Fibroblast of skin of right biceps (primary cell): ENCODE data around the gene PIAS2.

Source experiments
- DNase-seq: peaks from one replicate; pipeline ENCODE4 v3.0.0-alpha.2; 2013

PIAS2 gene

GRCh38 chr18:46759890-46760289 lies 157.4 kb downstream of the PIAS2 start:
- no peak for DNase-seq

DNA sequence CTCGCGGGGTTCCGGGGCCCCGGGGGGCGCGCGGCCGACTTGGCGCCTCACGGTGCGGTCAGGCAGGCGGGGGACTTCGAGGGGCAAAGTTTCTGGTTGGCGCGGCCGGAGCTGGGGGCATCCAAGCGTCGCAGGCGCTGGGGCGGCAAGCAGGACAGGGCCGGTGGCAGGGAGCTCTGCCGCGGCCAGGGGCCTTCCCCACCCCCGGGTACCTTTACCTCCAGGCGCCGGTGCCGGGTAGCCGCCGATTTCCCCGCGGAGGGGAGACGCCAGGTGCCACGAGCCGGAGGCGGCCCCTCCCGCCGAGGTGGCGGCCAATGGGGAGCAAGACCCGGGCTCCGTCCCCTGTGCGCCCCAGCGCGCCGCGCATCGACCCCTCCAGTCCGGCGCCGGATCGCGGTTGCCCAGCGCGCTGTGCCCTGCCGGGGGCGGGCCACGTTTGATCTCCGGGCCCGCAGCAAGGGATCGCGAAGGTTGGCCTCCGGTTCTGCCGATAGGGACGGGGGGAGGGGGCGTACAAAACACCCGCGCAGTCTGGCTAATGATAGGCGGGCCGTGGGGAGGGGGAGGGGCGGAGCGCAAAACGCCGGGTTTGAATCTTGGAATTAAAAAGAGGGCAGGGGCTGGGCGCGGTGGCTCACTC lies 160.6 kb downstream of the PIAS2 start, which contains the start of gene ST8SIA5:
ST8SIA5 (minus strand) TSS at position 495 of the 643 bp plus-strand sequence. CDS start 545 bp downstream, outside the sequence.
- no peak for DNase-seq

DNA sequence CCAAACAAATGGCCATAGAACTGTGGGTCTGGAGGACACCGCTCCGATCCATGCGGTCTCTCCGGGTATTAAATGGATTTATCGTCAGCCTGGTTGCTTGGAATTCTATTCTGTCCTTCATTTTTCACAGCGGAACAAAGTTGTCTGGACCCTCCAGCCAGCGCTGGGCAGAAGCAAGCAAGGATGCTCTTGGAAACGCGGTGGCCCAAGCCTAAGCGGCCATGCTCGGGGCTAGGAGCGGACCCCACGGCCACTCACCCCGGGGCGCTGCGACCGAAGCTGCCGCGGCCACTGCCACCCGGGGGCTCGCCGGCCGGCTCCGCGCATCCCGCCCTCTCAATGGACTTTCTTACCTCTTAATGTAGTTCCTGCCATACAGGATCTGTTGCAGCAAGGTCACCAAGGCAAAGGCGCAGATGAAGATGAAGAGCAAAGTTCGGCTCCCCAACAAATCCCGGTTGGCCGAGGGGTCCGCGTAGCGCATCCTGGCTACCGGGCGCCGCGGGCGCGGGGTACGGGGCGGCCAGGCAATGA lies 161.2 kb downstream of the PIAS2 start:
- DNase-seq = no peak

DNA sequence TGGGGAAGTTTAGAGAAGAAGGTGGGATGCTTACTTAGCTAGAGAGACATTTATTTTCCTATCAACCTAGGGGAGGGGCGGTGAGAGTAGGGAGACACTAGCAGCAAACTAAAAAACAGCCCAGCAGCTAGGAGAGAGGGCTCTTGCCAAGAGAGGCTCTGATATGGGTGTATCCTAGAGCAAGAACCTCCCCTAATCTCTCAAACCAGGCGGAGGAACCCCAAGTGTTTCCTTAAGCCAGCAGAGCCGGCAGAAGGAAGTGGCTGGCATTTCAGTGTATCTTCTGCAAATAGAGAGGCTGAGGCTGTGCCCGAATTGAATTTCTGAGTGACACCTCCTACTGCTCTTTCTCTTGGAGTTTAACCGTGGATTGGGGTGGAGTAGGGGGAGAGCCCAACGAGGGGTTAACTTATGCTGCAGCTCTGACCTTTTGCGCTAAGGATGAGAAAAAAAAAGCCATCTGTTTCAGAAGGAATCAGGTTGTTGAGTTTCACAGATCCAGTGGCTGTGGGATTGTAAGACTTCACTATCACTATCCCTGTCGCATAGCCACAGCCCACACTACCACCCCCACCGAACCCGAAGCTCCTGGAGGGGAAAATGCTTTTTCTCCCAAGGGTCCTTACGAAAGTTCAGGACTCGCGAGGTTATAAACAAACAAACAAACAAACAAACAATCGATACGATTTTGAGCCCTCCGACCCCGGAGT lies 161.8 kb downstream of the PIAS2 start:
- no peak for DNase-seq

GRCh38 chr18:46754661-46755292 lies 162.5 kb downstream of the PIAS2 start:
- no peak for DNase-seq

DNA sequence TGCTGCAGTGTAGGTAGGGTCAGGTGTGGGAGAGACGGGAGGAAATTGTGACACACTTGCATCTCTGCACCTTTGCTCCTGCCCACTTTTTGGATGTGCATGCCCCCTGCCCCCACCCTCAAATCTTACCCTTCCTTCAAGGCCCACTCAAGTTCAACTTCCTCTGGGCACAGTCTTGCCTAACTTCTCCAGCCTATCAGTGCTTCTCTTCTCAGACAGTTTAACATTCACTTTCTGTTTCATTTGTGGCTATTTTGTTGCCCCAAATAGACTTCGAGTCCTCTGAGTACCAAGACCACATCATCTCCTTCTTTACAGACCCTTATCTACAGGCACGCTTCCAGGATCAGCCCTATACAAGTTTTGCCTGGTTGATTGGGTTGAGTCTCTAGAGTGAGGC lies 163.1 kb downstream of the PIAS2 start:
- no peak for DNase-seq
